Astrocyte (in vitro differentiated cells and primary cell): Measurements from ENCODE around the gene PTOV1. TPM values are rescaled to one million over a fixed set of nuclear protein-coding genes. Genes with fewer than 3 reads are reported as not detected.

ENCODE experiments used
- DNase-seq: peaks from one replicate; pipeline ENCODE4 v3.0.0-alpha.2; 2010; ENCODE audit warnings: low read depth
- FAIRE-seq: peaks from 2 replicates; lab custom pipeline; 2011; peaks lifted over from hg19 to GRCh38; lab: Jason Lieb, UNC
- H2AFZ ChIP-seq: 2 replicates; pipeline ENCODE4 v1.6.0; 2012; ENCODE audit warnings: low read depth, low read length, inconsistent platforms
- H3K27ac ChIP-seq: 2 replicates; pipeline ENCODE4 v1.5.1; 2011; ENCODE audit warnings: low read depth, low read length, inconsistent platforms
- H3K27me3 ChIP-seq: 2 replicates; pipeline ENCODE4 v1.6.0; 2011; ENCODE audit warnings: low read length, inconsistent platforms; ENCODE audit not compliant: insufficient read depth
- H3K36me3 ChIP-seq: 2 replicates; pipeline ENCODE4 v1.5.1; 2011; ENCODE audit warnings: low read length, inconsistent platforms; ENCODE audit not compliant: insufficient read depth
- H3K4me1 ChIP-seq: 2 replicates; pipeline ENCODE4 v1.5.1; 2011; ENCODE audit warnings: low read length, inconsistent platforms; ENCODE audit not compliant: insufficient read depth
- H3K4me2 ChIP-seq: 2 replicates; pipeline ENCODE4 v1.6.0; 2012; ENCODE audit warnings: low read length, inconsistent platforms
- H3K4me3 ChIP-seq: 2 replicates; pipeline ENCODE4 v1.5.1; 2011; ENCODE audit warnings: low read depth, mild to moderate bottlenecking, low read length, inconsistent platforms; ENCODE audit not compliant: insufficient read depth
- H3K79me2 ChIP-seq: 2 replicates; pipeline ENCODE4 v1.6.0; 2012; ENCODE audit warnings: mild to moderate bottlenecking, low read length, inconsistent platforms; ENCODE audit not compliant: insufficient read depth
- H3K9ac ChIP-seq: 2 replicates; pipeline ENCODE4 v1.6.0; 2012; ENCODE audit warnings: mild to moderate bottlenecking, low read length, inconsistent platforms
- H3K9me3 ChIP-seq: 2 replicates; pipeline ENCODE4 v1.5.1; 2012; ENCODE audit warnings: low read depth, mild to moderate bottlenecking, low read length, inconsistent platforms; ENCODE audit not compliant: insufficient read depth
- H4K20me1 ChIP-seq: 2 replicates; pipeline ENCODE4 v1.6.0; 2012; ENCODE audit warnings: low read length, inconsistent platforms; ENCODE audit not compliant: insufficient read depth
- H3K27ac Mint-ChIP-seq: one replicate; pipeline ENCODE4 v1.8.0; 2021; ENCODE audit warnings: mild to moderate bottlenecking, mixed read lengths; ENCODE audit not compliant: unreplicated experiment
- H3K27me3 Mint-ChIP-seq: one replicate; pipeline ENCODE4 v1.8.0; 2021; ENCODE audit warnings: low read depth, mixed read lengths; ENCODE audit not compliant: unreplicated experiment
- H3K36me3 Mint-ChIP-seq: one replicate; pipeline ENCODE4 v1.8.0; 2021; ENCODE audit warnings: low read depth, mixed read lengths; ENCODE audit not compliant: unreplicated experiment
- H3K4me1 Mint-ChIP-seq: one replicate; pipeline ENCODE4 v1.8.0; 2021; ENCODE audit warnings: low read depth, mixed read lengths; ENCODE audit not compliant: unreplicated experiment
- H3K4me3 Mint-ChIP-seq: one replicate; pipeline ENCODE4 v1.8.0; 2021; ENCODE audit warnings: mild to moderate bottlenecking, moderate library complexity, mixed read lengths; ENCODE audit not compliant: unreplicated experiment
- H3K9me3 Mint-ChIP-seq: one replicate; pipeline ENCODE4 v1.8.0; 2021; ENCODE audit warnings: mild to moderate bottlenecking, mixed read lengths; ENCODE audit not compliant: unreplicated experiment
- EZH2 ChIP-seq: IDR thresholded peaks from 2 replicates; pipeline ENCODE4 v1.6.1; 2012; ENCODE audit warnings: mild to moderate bottlenecking, low read length, inconsistent platforms; ENCODE audit not compliant: insufficient read depth
- total RNA-seq: library from RNA; stranded (reverse); gene quantifications from 2 replicates; pipeline ENCODE4 v1.2.1, GENCODE V29; 2021
- TF ChIP-seq, protein P1 (sequence below): IDR thresholded peaks from 2 replicates; pipeline ENCODE4 v1.5.1; 2011; ENCODE audit warnings: low read depth, mild to moderate bottlenecking, inconsistent platforms, low read length, moderate library complexity; ENCODE audit not compliant: insufficient read depth

The PTOV1 gene
- total RNA-seq, 1 donor from 2014 or later, result 162 TPM

GRCh38 chr19:49887037-49887664 is 36.2 kb downstream of the PTOV1 start:
- H3K4me1 ChIP-seq, result peaks cover 3% of the 10 kb centered on the region
- H3K4me3 ChIP-seq, result no peak overlapping the region
- peaks cover 9% of the 10 kb centered on the region for H3K36me3 ChIP-seq
- Mint-ChIP-seq H3K9me3 (no peaks in the 10 kb centered on the region), H3K4me3 (no peak overlapping the region), H3K27me3 (peaks cover 12% of the 10 kb centered on the region), H3K36me3 (peaks cover 18% of the 10 kb centered on the region), H3K4me1 (no peaks in the 10 kb centered on the region), H3K27ac (no peak overlapping the region)
- DNase-seq (no peak), FAIRE-seq (no peak)
- H4K20me1 ChIP-seq, result no peaks in the 10 kb centered on the region
- no peaks in the 10 kb centered on the region for H3K27me3 ChIP-seq
- no peak overlapping the region for H3K9ac ChIP-seq
- H2AFZ ChIP-seq, result no peak overlapping the region
- TF ChIP-seq, protein P1, sequence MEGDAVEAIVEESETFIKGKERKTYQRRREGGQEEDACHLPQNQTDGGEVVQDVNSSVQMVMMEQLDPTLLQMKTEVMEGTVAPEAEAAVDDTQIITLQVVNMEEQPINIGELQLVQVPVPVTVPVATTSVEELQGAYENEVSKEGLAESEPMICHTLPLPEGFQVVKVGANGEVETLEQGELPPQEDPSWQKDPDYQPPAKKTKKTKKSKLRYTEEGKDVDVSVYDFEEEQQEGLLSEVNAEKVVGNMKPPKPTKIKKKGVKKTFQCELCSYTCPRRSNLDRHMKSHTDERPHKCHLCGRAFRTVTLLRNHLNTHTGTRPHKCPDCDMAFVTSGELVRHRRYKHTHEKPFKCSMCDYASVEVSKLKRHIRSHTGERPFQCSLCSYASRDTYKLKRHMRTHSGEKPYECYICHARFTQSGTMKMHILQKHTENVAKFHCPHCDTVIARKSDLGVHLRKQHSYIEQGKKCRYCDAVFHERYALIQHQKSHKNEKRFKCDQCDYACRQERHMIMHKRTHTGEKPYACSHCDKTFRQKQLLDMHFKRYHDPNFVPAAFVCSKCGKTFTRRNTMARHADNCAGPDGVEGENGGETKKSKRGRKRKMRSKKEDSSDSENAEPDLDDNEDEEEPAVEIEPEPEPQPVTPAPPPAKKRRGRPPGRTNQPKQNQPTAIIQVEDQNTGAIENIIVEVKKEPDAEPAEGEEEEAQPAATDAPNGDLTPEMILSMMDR, result no peak
- no peak for TF ChIP-seq EZH2
- H3K4me2 ChIP-seq, result no peak overlapping the region
- H3K27ac ChIP-seq, result no peak overlapping the region
- no peaks in the 10 kb centered on the region for H3K79me2 ChIP-seq
- H3K9me3 ChIP-seq, result peaks cover 14% of the 10 kb centered on the region

- Histone ChIP-seq H4K20me1 (no peaks in the 10 kb centered on the region), H3K36me3 (peaks cover 7% of the 10 kb centered on the region), H3K4me2 (no peak overlapping the region), H3K79me2 (no peaks in the 10 kb centered on the region), H3K9me3 (peaks cover 10% of the 10 kb centered on the region), H3K9ac (no peak overlapping the region), H3K4me1 (peaks cover 3% of the 10 kb centered on the region), H3K27me3 (no peaks in the 10 kb centered on the region), H2AFZ (no peak overlapping the region), H3K27ac (no peak overlapping the region), H3K4me3 (no peak overlapping the region)
- H3K4me3 Mint-ChIP-seq, result no peak overlapping the region
- H3K27me3 Mint-ChIP-seq, result peaks cover 19% of the 10 kb centered on the region
- no peak for DNase-seq
- FAIRE-seq, result no peak
- no peaks in the 10 kb centered on the region for H3K4me1 Mint-ChIP-seq
- H3K9me3 Mint-ChIP-seq, result no peaks in the 10 kb centered on the region
- peaks cover 16% of the 10 kb centered on the region for H3K36me3 Mint-ChIP-seq
- no peak for TF ChIP-seq EZH2
- TF ChIP-seq, protein P1, result no peak
- no peak overlapping the region for H3K27ac Mint-ChIP-seq
These were observed 36.9 kb downstream of the PTOV1 start for GRCh38 chr19:49887665-49888509.

GRCh38 chr19:49888510-49888824 is 37.5 kb downstream of the PTOV1 start:
- H3K9ac ChIP-seq, result no peak overlapping the region
- H3K4me1 ChIP-seq, result peaks cover 3% of the 10 kb centered on the region
- H3K4me3 Mint-ChIP-seq, result no peak overlapping the region
- H3K4me2 ChIP-seq, result no peak overlapping the region
- no peaks in the 10 kb centered on the region for H3K4me1 Mint-ChIP-seq
- peaks cover 3% of the 10 kb centered on the region for H3K36me3 ChIP-seq
- H3K79me2 ChIP-seq, result no peaks in the 10 kb centered on the region
- peaks cover 24% of the 10 kb centered on the region for H3K27me3 Mint-ChIP-seq
- no peak overlapping the region for H3K27ac Mint-ChIP-seq
- no peak for DNase-seq
- H3K27me3 ChIP-seq, result no peaks in the 10 kb centered on the region
- no peak overlapping the region for H3K4me3 ChIP-seq
- FAIRE-seq, result no peak
- H2AFZ ChIP-seq, result no peak overlapping the region
- H3K27ac ChIP-seq, result no peak overlapping the region
- peaks cover 7% of the 10 kb centered on the region for H3K9me3 ChIP-seq
- TF ChIP-seq EZH2, result no peak
- TF ChIP-seq, protein P1, result no peak
- H4K20me1 ChIP-seq, result no peaks in the 10 kb centered on the region
- H3K9me3 Mint-ChIP-seq, result no peaks in the 10 kb centered on the region
- peaks cover 11% of the 10 kb centered on the region for H3K36me3 Mint-ChIP-seq
